GM19395 (cell line): ENCODE measurements around the gene TOMM34.

Experiments
- ATAC-seq: cut with Tn5 transposase; IDR thresholded peaks from one replicate; pipeline ENCODE4 v1.9.1; 2021; ENCODE audit warnings: mild to moderate bottlenecking, moderate library complexity; ENCODE audit not compliant: unreplicated experiment

The TOMM34 gene

GRCh38 chr20:44963325-44964215, 3.4 kb upstream of the TOMM34 start:
- ATAC-seq, result no peak

GRCh38 chr20:44962483-44962882, 2.3 kb upstream of the TOMM34 start:
- no peak for ATAC-seq

GRCh38 chr20:44961870-44962267, 1.7 kb upstream of the TOMM34 start:
- no peak for ATAC-seq

- no peak for ATAC-seq
Observed at GRCh38 chr20:44961011-44961869, 1.0 kb upstream of the TOMM34 start.

- peak; percentile 28 for ATAC-seq
Observed at GRCh38 chr20:44959638-44960102, 527 bp downstream of the TOMM34 start.

GRCh38 chr20:44959082-44959637, 1.0 kb downstream of the TOMM34 start:
- no peak for ATAC-seq

GRCh38 chr20:44958276-44958675, 1.9 kb downstream of the TOMM34 start:
- ATAC-seq, result no peak

- no peak for ATAC-seq
Observed at GRCh38 chr20:44956410-44956809, 3.8 kb downstream of the TOMM34 start.

- ATAC-seq, result no peak
Observed at GRCh38 chr20:44955270-44955669, 4.9 kb downstream of the TOMM34 start.

GRCh38 chr20:44954211-44954610, 6.0 kb downstream of the TOMM34 start:
- no peak for ATAC-seq

- no peak for ATAC-seq
Observed at GRCh38 chr20:44952731-44953130, 7.5 kb downstream of the TOMM34 start.

GRCh38 chr20:44950368-44950767, 9.8 kb downstream of the TOMM34 start:
- no peak for ATAC-seq

- no peak for ATAC-seq
Observed at GRCh38 chr20:44948513-44948912, 11.7 kb downstream of the TOMM34 start.

- ATAC-seq, result no peak
Observed at GRCh38 chr20:44948107-44948506, 12.1 kb downstream of the TOMM34 start.

- no peak for ATAC-seq
Observed at GRCh38 chr20:44946271-44946852, 13.8 kb downstream of the TOMM34 start.

- ATAC-seq, result no peak
Observed at GRCh38 chr20:44945261-44945660, 14.9 kb downstream of the TOMM34 start.

- no peak for ATAC-seq
Observed at GRCh38 chr20:44943828-44944227, 16.4 kb downstream of the TOMM34 start.

- ATAC-seq, result no peak
Observed at GRCh38 chr20:44942264-44942973, 17.8 kb downstream of the TOMM34 start.

- ATAC-seq, result no peak
Observed at GRCh38 chr20:44941120-44941691, 19.0 kb downstream of the TOMM34 start.

GRCh38 chr20:44938637-44939036, 21.6 kb downstream of the TOMM34 start:
- ATAC-seq, result no peak
